DND-41 (cell line): Measurements from ENCODE around the gene MYLK.

Experiments
- EZH2 ChIP-seq: IDR thresholded peaks from 3 replicates; pipeline ENCODE4 v1.6.1; 2012; ENCODE audit warnings: borderline replicate concordance, low read depth, mild to moderate bottlenecking, moderate library complexity, low read length, inconsistent platforms; ENCODE audit not compliant: severe bottlenecking
- TF ChIP-seq, protein P1 (sequence below): IDR thresholded peaks from 2 replicates; pipeline ENCODE4 v1.5.1; 2012; ENCODE audit warnings: borderline replicate concordance, low read length, moderate library complexity, mild to moderate bottlenecking; ENCODE audit not compliant: poor library complexity, severe bottlenecking; ENCODE audit errors: extremely low read depth

DNA sequence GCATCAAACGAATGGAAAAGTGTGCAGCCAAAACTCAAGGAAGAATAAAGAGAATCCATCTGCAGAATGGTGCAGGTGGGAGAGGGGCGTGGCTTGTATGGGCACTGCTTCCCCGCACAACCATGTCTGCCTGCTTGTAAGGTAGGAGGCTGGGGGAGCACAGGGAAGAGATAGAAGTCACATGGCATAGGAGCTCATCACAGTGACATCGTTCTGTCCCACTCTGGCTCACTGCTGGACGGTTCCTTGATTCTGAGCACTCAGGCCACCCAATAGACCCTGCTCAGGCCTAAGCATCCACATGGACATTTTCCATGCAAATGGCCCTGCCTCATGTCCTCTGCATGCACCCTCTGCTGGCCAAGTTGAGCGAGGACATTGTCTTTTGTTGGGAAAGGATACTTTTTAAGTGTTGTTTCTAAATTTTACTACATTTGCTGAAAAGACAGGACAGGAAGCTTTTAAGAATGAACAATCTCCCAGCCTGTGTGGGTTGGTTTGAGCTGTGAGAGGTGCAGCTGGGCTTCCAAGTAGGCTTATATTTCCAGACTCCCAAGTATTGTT is 3.1 kb downstream of the MYLK start:
- TF ChIP-seq, protein P1, sequence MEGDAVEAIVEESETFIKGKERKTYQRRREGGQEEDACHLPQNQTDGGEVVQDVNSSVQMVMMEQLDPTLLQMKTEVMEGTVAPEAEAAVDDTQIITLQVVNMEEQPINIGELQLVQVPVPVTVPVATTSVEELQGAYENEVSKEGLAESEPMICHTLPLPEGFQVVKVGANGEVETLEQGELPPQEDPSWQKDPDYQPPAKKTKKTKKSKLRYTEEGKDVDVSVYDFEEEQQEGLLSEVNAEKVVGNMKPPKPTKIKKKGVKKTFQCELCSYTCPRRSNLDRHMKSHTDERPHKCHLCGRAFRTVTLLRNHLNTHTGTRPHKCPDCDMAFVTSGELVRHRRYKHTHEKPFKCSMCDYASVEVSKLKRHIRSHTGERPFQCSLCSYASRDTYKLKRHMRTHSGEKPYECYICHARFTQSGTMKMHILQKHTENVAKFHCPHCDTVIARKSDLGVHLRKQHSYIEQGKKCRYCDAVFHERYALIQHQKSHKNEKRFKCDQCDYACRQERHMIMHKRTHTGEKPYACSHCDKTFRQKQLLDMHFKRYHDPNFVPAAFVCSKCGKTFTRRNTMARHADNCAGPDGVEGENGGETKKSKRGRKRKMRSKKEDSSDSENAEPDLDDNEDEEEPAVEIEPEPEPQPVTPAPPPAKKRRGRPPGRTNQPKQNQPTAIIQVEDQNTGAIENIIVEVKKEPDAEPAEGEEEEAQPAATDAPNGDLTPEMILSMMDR, result peak; percentile 42
- no peak for TF ChIP-seq EZH2
